ENCODE results near the gene CELSR1.
"Not testable (repeated sequence)": the region's sequence is repeated elsewhere in the genome, so short reads cannot be mapped to it uniquely, and the experiment has no call there.

CELSR1 gene

DNA sequence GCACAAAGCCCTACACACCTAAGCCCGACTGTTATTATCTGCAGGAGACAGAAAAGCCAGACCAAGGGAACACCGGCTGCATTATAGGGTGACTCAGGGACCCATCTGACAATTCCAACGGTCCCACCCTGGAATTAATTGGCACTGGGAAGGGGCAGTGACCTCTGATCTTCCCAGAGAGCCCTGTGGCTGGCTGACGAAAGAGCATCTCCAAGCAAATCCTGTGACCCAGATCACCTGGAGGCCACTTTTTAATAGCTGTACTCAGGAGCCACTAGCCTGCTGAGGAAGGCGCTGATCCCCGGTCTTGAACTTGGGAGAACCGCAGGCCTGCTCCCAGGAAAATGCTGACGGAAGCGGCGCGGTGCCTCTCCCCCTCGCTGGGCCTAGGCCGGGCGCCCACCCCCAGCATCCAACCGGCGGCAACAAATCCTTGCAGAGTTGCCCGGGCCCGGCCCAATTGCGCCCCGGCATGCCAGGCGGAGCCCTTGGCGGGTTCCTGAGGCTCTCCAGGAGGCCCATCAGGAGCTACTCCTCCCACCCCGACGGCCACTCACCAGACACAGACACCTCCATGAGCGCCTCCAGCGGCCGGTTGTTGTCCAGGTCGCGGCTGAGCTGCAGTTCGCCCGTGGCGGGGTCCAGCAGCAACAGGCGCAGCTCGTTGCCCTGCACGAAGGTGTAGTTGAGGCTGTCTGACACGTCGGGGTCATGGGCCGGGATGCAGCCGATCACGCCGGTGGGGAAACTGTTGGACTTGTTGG, 4.2 kb downstream of the CELSR1 start:
- DNase-seq = no peak

DNA sequence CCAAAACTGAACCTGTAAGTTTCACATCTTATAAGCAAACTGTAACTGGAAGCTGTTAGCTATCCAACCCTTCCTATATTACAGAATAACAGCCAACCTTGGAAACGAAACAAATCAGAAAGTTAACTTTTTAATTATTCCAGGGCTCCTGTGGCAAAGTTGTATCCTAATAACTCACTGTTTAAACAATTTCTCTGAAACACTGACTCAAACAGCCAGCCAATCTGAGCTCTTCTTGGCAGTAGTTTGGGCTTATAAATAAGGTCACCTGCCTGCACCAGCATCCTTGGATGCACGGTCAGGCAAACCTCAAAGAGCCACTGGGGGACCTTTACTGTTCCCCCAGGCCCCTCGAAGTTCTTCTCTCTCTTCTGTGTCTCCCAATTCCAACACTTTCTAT, 5.0 kb downstream of the CELSR1 start:
- DNase-seq = no peak

DNA sequence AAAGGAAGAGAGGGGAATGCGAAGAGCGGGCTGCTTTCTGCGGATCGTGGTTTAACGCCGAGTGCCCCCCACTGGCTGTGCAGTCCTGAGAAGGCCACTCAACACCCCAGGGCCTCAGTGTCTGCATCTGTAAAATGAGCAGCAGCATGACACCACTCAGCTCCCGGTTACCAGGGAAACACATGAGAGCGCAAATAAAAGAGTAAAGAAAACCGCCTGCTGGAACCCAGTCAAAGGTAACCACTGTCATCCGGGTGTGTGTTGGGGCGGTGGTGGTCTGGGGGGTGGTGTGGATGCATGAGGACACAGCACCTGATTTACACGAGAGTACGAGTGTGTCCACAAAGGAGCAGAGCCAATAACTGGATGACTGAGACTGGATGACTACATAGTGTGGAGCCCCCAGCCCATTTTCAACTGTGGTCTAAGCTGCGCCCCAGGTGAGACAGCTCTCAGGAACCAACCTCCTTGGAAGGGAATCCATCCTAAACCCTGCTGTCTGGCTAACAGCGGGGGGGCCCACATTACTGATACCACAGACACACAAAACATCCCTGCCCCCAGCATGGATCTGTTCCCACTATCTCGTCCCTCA, 5.7 kb downstream of the CELSR1 start:
- peak; percentile 13 for DNase-seq

DNA sequence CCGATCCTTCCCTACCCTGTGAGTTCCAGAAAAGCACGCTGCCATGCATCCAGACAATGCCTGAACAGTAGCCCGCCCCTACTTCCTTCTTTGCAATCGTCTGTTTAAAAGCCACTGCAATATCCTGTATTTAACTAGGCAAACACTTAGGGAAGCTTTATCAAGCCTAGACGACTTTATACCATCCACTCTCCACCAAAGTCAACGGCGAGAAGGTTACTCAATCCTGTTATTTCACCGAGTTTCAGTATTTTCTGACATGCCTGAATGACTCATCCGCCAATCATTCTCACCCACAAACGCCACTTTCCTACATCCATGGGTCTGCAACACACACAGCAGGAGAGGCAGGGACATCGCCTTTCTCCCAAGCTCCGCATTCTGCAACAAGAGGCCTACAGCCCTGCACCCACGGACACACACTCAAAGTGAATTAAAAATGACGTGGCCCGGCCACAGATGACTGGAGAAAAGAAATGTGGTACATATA, 9.3 kb downstream of the CELSR1 start:
- DNase-seq = no peak

DNA sequence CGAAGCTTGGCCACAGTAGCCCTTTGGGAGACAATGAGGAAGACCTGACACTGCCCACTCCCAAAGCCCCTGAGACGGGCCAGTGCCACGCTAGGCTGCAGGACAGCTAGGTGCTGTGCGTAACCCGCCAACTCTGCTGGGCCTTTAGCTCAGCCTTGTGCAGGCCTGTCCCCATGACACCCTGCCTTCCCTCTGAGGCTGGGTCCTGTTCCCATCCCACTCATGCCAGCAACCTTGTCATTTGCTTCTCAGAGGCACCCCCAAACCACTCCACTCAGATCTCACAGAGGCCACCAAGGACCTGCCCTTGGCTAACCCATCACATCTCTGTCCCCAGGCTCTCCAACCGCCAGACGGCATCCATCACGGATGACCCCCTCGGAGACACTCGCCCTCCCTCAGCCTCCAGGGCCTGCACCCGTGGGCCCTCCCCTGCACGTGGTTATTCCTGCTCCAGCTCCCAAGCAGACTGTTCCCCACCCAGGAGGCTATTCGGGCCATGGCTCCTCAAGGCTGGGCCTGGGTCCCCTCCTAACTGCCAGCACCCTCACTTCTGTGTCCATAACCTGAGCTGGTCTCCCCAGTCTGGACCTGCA, 11.1 kb downstream of the CELSR1 start:
- DNase-seq = no peak

DNA sequence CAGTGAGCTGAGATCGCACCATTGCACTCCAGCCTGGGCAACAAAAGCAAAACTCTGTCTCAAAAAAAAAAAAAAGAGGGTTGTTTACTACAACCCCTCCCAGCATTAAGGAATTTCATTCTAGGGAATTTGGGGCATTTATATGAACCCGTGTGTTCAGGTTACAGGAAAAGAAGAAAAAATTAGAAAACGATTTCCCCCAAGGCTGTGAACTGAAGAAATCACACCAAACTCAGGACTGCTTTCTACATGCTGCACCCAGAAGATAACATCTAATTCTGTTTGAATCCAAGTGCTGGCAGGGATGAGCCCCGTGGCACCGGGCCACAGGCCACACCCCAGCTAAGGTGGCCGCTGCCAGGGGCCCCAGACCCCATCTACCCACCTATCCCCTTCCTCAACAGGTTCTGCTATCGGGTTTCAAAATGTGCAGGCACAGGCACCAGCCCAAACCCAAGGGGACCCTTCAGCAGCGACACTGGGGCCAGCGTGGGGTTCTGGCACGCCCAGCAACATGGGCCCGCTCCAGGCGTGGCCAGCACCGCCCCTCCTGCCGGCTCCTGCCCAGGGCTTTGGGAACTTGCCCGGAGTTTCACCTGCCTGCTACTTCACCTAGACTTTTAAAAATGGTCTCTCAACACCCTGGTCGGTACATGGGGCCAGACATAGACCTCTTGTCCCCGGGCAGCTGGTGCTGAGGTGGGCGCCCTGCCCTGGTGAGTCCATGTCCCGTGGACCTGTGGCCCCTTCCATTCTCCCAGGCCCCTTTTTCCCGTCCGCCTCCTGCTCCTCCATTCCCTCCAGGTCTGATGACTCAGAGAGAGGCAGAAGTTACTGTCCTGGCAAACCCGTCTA, 11.8 kb downstream of the CELSR1 start:
- no peak for DNase-seq

DNA sequence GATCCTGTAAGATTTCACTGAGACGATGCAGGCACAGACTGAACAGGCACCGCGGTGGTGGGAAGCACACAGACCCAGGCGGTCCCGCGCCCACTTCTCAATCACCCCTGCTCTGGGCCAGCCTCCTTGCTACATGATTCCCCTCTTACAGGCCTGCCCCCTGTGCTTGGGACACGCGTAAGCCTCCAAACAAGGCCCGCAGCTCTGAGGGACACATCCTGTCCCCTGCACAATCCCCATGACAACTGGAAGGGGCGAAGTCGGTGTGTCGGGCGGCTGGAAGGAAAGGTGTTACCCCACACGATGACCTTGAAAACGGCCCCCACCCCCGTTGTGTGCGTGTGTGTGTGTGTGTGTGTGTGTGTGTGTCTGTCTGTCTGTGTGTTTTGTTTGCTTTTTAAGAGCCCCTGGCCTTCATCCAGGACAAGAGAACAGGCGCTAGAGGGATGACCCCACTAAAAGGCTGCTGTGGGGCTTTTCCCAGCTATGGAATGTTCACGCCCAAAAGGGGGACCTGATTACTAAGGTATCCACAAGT, 13.1 kb downstream of the CELSR1 start:
- no peak for DNase-seq

DNA sequence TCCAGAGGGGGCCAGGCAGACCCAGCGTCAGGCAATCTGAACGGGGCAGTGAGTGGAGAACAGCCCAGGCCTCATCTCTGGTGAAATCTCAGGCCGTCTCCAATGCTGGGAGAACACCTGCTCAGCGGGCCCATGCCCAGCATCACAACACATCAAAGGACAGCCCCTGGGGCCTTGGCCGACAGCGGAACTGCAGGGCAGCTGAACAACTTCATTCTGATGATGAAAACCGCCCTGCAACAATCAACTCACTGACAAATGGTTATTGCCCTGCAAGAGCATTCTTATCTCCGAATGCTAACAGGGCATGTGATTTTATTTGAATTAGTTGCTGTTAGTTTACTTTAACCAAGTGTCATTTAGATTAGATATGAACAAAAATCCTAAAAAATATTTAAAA, 14.6 kb downstream of the CELSR1 start:
- peak; percentile 10 for DNase-seq

DNA sequence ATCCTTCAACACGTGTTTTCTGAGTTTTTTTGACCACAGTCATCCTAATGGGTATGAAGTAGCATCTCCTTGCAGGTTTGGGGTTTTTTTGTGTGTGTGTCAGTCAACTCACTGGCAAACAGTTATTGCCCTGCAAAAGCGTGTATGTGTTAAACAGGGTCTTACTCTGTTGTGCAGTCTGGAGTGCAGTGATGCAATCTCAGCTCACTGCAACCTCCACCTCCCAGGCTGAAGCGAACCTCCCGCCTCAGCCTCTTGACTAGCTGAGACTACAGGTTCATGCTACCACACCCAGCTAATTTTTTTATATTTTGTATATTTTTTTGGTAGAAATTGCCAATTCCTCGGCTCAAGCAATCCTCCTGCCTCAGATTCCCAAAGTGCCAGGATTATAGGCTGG, 15.4 kb downstream of the CELSR1 start:
- no peak for DNase-seq

DNA sequence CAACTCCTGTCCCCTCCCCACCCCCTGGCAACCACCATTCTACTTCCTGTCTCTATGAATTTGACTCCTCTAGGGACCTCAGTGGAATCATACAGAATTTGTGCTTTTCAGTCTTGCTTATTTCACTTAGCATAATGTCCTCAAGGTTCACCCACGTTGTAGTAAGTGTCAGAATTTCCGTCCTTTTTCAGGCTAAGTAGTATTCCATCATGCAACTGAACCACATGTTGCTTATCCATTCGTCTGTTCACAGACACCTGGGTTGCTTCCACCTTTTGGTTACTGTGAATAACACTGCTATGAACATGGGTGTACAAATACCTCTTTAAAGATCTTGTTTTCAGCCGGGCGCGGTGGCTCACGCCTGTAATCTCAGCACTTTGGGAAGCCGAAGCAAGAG, 16.5 kb downstream of the CELSR1 start:
- DNase-seq = no peak

DNA sequence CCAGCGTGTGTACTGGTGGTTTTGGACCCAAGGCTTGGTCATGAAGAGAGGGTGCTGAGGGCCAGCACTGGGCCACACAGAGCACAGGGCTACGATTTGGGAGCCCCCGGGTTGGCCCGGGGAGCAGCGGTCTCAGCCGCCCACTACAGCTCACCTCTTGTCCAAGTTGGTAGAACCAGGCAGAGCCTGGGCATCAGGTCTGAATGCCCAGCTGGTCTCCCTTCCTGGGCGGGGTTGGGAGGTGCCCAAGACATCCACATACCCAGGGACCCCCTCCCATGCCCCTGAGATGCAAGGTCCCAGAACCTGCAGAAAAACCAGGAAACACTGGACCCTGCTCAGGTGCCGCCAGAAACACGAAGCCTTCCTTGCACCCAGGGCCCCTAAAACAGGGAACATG, 18.0 kb downstream of the CELSR1 start:
- DNase-seq = no peak

DNA sequence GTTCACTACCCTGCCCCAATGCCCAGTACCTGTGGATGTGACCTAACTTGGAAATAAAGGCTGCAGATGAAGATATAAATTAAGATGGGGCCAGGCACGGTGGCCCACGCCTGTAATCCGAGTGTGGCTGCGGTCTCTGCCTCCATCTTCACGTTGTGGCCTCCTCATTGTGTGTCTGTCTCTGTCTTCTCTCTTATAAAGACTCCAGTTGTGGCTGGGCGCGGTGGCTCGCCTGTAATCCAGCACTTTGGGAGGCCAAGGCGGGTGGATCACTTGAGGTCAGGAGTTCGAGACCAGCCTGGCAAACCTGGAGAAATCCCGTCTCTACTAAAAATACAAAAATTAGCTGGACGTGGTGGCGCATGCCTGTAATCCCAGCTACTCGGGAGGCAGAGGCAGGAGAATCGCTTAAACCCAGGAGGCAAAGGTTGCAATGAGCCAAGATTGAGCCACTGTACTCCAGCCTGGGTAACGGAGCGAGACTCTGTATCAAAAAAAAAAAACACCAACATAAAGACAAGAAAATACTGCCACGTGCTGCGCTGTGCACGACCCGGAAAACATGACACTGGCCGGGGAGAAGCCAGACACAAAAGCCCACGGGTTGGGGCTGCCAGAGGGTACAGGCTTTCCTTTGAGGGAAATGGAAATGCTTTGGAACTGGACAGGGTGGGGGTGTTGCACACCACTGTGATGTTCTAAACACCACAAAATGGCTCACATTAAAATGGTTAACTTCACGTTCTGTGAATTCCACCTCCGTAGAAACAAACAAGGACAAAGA, 18.7 kb downstream of the CELSR1 start:
- no peak for DNase-seq

DNA sequence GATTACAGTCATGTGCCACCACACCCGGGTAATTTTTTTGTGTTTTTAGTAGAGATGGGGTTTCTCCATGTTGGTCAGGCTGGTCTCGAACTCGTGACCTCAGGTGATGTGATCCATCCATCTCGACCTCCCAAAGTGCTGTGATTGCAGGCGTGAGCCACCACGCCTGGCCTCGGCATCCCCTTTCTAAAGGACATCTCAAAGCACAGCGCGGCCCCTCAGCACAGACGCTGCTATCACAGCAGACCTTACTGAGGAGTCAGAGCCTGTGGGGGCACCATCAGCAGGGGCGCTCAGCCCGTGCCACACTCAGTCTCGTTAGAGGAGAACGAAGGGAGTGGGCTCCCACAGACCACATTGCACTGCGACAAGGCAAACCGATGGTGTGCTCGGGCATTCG, 19.4 kb downstream of the CELSR1 start:
- DNase-seq = no peak

DNA sequence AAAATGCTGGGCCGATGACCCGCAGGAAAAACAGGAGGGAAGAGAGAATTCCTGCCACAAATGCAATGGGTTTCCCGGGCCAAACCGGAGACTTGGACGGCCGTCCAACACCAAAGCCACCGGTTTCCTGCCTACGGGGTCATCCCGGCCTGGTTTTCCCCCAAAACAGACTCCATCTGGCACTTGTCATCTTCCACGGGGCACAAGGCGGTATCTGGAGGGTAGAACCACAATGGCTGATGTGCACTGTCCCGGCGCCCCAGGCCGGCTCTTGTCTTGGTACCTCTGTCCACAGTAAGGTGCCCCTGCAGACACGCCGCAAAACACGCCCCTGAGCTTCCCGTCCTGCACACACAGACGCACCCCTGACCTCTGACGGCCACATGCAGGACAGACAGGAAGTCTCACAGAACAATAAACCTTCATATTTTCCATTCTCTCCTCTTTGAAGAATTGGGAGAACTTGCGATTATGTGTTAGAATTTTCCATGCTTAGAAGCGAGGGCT, 20.1 kb downstream of the CELSR1 start:
- DNase-seq = no peak

DNA sequence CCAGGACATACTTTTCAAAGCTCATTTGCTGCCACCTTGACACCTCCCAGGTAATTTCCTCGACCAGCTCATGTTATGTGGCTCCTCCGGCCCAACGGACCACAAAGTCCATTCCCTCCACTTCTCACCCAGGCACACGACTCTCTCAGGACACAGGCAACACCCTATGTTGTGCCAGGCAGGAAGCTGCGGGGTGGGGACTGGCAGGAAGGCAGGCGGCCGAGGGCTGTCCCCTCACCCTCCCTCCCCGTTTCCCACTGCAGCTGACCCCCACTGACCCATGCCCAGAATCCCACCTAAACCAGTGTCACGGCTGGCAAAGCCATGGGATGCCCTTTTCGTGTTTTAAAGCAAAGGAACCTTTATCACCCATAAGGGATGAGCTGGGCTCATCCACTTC, 20.8 kb downstream of the CELSR1 start:
- DNase-seq = no peak

DNA sequence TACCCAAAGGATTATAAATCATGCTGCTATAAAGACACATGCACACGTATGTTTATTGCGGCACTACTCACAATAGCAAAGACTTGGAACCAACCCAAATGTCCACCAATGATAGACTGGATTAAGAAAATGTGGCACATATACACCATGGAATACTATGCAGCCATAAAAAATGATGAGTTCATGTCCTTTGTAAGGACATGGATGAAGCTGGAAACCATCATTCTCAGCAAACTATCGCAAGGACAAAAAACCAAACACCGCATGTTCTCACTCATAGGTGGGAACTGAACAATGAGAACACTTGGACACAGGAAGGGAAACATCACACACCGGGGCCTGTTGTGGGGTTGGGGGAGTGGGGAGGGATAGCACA, 21.3 kb downstream of the CELSR1 start:
- not testable (repeated sequence) for DNase-seq

DNA sequence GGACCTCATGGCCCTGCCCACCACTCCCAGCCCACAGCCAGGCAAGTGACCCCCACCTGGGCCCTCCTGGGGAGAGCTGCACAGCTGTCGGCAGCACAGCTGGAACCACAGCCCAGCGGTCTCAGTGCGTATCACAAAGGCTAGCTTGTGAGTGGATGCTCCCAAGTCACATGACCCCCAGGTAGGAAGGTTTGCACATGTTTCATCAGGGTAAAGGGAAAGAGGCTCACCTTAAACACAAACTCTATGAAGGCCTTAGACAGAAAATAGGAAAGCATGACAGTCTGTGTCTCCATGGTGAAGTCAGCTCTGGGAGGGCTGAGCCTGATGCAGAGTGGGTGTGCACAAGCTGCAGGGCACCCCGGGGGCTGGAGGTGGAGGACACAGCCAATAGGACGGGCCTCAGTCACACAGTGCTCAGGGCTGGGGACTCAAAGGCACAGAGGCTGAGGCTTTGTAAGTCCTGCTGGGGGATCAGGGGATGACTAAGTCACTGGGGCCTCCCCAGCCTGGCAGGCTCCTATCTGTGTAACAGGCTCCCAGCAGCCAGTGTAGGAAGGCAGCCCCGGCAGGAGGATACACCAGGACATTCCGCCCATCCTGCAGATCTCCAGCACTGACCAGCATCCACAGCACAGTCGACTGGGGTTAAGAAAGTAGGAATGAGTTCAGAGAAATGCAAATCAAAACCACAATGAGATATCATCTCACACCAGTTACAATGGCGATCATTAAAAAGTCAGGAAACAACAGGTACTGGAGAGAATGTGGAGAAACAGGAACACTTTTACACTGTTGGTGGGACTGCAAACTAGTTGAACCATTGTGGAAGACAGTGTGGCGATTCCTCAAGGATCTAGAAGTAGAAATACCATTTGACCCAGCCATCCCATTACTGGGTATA, 22.0 kb downstream of the CELSR1 start:
- peak; percentile 13 for DNase-seq

DNA sequence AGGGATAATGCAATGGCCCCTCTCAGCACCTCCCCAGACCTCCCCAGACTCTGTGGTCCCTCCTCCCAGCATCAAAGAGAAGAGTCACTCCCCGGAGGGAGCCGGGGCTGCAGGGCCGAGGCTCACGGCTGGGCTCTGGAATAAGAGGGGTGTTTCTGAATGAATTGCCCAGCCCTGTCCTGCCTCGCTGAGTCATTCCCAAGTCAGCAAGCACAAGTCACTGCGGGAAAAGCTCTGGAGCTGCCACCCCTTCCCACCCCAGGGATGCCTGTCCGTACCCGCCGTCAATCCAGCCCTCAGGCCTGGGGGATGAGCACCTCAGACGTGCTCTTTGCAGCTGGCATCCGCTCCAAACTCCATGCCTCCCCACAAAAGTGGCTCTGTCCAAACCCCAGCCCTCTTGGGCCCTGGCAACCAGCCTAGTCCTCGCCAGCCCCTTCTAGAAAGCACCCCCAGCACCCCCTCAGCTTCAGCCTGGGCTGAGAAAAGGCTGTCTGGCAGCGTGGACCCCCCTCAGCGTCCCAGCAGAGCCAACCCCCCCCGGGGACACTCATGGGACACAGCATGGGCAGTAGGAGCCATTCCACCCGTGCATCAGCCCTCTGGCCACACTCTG, 22.7 kb downstream of the CELSR1 start:
- no peak for DNase-seq

DNA sequence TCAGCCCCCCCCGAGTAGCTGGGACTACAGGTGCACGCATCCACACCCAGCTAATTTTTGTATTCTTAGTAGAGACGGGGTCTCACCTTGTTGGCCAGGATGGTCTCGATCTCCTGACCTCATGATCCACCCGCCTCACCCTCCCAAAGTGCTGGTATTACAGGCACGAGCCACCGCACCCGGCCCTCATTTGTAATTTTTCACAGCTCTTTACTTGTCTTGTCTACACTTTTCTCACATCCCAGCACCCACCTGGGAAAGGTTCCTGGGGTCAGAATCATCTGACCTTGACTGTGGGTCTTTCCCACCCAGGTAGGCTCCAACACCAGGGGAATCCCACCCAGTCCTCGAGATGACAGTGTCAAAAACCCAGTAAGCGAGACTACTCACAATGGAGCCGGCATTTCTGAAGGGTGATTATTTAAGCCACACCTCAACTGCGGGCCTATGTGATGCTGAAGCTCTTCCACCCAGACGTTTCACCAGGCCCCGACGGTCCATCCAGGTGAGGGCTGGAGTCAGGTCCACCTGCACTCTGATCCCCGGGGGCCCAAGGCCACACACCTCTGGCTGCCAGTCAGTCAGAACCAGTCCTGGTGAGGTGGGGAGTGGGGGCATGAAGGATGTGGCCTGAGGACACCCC, 23.4 kb downstream of the CELSR1 start:
- DNase-seq = no peak

DNA sequence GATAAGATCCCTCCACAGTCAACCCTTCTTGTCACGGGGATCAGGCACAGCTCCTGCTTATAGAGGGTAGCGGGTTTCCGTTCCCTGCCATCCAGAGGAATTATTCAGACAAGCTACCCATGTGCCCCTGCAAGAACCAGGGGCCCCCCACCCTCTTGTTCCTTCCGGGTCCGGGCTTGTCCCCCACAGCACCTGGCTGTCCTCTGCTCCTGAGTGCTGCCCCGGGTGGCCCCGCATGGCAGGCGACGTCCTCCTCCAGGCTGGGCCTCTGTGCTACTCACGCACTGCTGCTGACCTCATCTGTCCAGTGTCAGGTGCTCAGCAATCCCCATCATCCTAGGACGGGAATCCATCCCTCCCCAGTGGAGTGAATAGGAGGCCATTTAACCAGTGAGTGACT, 24.7 kb downstream of the CELSR1 start:
- DNase-seq = no peak
